ENCODE results near the gene SEC14L2.

- TF ChIP-seq EZH2 (IDR thresholded peaks at IDR 0.05; ENCODE audit: borderline replicate concordance, low read depth, low read length, severe bottlenecking) (no peak), POLR2A (IDR thresholded peaks at IDR 0.05; ENCODE audit: low read depth, low read length) (no peak), CTCF (IDR thresholded peaks at IDR 0.05; ENCODE audit: extremely low read depth in 1 of 2, insufficient read depth in 1 of 2, low read depth in 1 of 2, low read length in 2 of 2) (no peak), FOS (IDR thresholded peaks at IDR 0.05; ENCODE audit: borderline replicate concordance, insufficient read depth, low read length) (no peak), POLR2AphosphoS5 (IDR thresholded peaks at IDR 0.05; ENCODE audit: insufficient read depth, low read depth, low read length) (no peak)
These were observed 39.6 kb upstream of the SEC14L2 start for GRCh38 chr22:30357236-30357570.

Measured in endothelial cell of umbilical vein (primary cell).